Neural progenitor cell (in vitro differentiated cells): ENCODE measurements around the gene KRTAP9-8. TPM values are rescaled to one million over a fixed set of nuclear protein-coding genes. Genes with fewer than 3 reads are reported as not detected.
"Not testable (repeated sequence)": the region's sequence is repeated elsewhere in the genome, so short reads cannot be mapped to it uniquely, and the experiment has no call there.

Source experiments
- DNase-seq: peaks from one replicate; pipeline ENCODE4 v3.0.0-alpha.2; 2016; ENCODE audit warnings: low spot score
- H2AFZ ChIP-seq: fragments of 200-600 bp; sonication (generic); replicated peaks from 2 replicates; pipeline ENCODE4 v1.6.1; 2016; ENCODE audit warnings: antibody characterized with exemption
- H3F3A ChIP-seq: fragments of 200-600 bp; sonication (generic); 2 replicates; pipeline ENCODE4 v1.6.1; 2016; ENCODE audit warnings: antibody characterized with exemption, low read depth
- H3K27ac ChIP-seq: fragments of 200-600 bp; sonication (generic); 2 replicates; pipeline ENCODE4 v1.5.1; 2016; ENCODE audit warnings: mild to moderate bottlenecking
- H3K27me3 ChIP-seq: fragments of 200-600 bp; sonication (generic); 2 replicates; pipeline ENCODE4 v1.6.1; 2016; ENCODE audit warnings: mild to moderate bottlenecking, moderate library complexity
- H3K36me3 ChIP-seq: fragments of 200-600 bp; sonication (generic); 2 replicates; pipeline ENCODE4 v1.5.1; 2016
- H3K4me1 ChIP-seq: fragments of 200-600 bp; sonication (generic); 2 replicates; pipeline ENCODE4 v1.6.1; 2016; ENCODE audit warnings: mixed run types
- H3K4me2 ChIP-seq: fragments of 200-600 bp; sonication (generic); 2 replicates; pipeline ENCODE4 v1.6.1; 2016
- H3K4me3 ChIP-seq: fragments of 200-600 bp; sonication (generic); 2 replicates; pipeline ENCODE4 v1.5.1; 2016
- H3K79me2 ChIP-seq: fragments of 200-600 bp; sonication (generic); 2 replicates; pipeline ENCODE4 v1.6.1; 2016; ENCODE audit warnings: low read depth
- H3K9ac ChIP-seq: fragments of 200-600 bp; sonication (generic); 2 replicates; pipeline ENCODE4 v1.6.1; 2016
- H3K9me3 ChIP-seq: fragments of 200-600 bp; sonication (generic); 2 replicates; pipeline ENCODE4 v1.5.1; 2016; ENCODE audit warnings: low read depth
- H4K20me1 ChIP-seq: fragments of 200-600 bp; sonication (generic); 2 replicates; pipeline ENCODE4 v1.6.1; 2016; ENCODE audit warnings: low read depth
- H3K27ac Mint-ChIP-seq: 3 replicates; pipeline ENCODE4 v1.8.0; 2021; ENCODE audit warnings: mixed read lengths
- H3K27me3 Mint-ChIP-seq: 2 replicates; pipeline ENCODE4 v1.8.0; 2022; ENCODE audit warnings: low read depth, mild to moderate bottlenecking, inconsistent platforms, moderate library complexity, mixed read lengths; ENCODE audit not compliant: insufficient read depth
- H3K36me3 Mint-ChIP-seq: 3 replicates; pipeline ENCODE4 v1.8.0; 2021; ENCODE audit warnings: mixed read lengths
- H3K4me1 Mint-ChIP-seq: 3 replicates; pipeline ENCODE4 v1.8.0; 2021; ENCODE audit warnings: mixed read lengths
- H3K4me3 Mint-ChIP-seq: 3 replicates; pipeline ENCODE4 v1.8.0; 2021; ENCODE audit warnings: mild to moderate bottlenecking, moderate library complexity, mixed read lengths
- H3K9me3 Mint-ChIP-seq: 3 replicates; pipeline ENCODE4 v1.8.0; 2020; ENCODE audit warnings: mixed read lengths
- EZH2 ChIP-seq: fragments of 200-600 bp; sonication (generic); IDR thresholded peaks from 2 replicates; pipeline ENCODE4 v1.6.1; 2017; ENCODE audit warnings: antibody characterized with exemption, mild to moderate bottlenecking, moderate library complexity
- EZH2phosphoT487 ChIP-seq: fragments of 200-600 bp; sonication (generic); IDR thresholded peaks from 2 replicates; pipeline ENCODE4 v1.6.1; 2017; ENCODE audit warnings: antibody characterized with exemption
- total RNA-seq: library from RNA; depleted of rRNA; stranded (reverse); fragments of >200 nt; gene quantifications from 2 replicates; pipeline ENCODE4 v1.2.3, GENCODE V29; 2015; ENCODE audit warnings: low replicate concordance
- TF ChIP-seq, protein P1 (sequence below): fragments of 200-600 bp; sonication (generic); IDR thresholded peaks from 2 replicates; pipeline ENCODE4 v1.5.1; 2017; ENCODE audit warnings: antibody characterized with exemption, mild to moderate bottlenecking

The KRTAP9-8 gene
- total RNA-seq, 1 donor from 2014 or later, result not detected

DNA sequence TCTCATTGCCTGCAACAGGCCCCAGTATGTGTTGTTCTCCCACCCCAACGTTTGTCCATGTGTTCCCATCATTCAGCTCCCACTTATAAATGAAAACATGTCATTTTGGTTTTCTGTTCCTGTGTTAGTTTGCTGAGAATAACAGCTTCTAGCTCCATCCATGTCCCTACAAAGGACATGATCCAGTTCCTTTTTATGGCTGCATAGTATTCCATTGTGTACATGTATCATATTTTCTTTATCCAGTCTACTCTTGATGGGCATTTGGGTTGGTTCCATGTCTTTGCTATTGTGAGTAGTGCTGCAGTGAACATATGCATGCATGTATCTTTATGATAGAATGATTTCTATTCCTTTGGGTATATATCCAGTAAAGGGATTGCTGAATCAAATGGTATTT, 22.1 kb upstream of the KRTAP9-8 start:
- Histone ChIP-seq H3K27me3 (no peaks in the 10 kb centered on the region), H4K20me1 (no peaks in the 10 kb centered on the region), H3K9ac (no peak overlapping the region), H3K4me1 (no peaks in the 10 kb centered on the region), H3K79me2 (no peaks in the 10 kb centered on the region), H3K36me3 (no peaks in the 10 kb centered on the region), H3K9me3 (no peaks in the 10 kb centered on the region), H3K4me3 (no peak overlapping the region), H3F3A (no peaks in the 10 kb centered on the region), H2AFZ (no peak overlapping the region), H3K27ac (no peak overlapping the region), H3K4me2 (no peak overlapping the region)
- Mint-ChIP-seq H3K27ac (no peak overlapping the region), H3K9me3 (peaks cover 2% of the 10 kb centered on the region), H3K27me3 (no peaks in the 10 kb centered on the region), H3K36me3 (no peaks in the 10 kb centered on the region), H3K4me1 (no peaks in the 10 kb centered on the region), H3K4me3 (no peak overlapping the region)
- TF ChIP-seq EZH2phosphoT487, result no peak
- TF ChIP-seq, protein P1, sequence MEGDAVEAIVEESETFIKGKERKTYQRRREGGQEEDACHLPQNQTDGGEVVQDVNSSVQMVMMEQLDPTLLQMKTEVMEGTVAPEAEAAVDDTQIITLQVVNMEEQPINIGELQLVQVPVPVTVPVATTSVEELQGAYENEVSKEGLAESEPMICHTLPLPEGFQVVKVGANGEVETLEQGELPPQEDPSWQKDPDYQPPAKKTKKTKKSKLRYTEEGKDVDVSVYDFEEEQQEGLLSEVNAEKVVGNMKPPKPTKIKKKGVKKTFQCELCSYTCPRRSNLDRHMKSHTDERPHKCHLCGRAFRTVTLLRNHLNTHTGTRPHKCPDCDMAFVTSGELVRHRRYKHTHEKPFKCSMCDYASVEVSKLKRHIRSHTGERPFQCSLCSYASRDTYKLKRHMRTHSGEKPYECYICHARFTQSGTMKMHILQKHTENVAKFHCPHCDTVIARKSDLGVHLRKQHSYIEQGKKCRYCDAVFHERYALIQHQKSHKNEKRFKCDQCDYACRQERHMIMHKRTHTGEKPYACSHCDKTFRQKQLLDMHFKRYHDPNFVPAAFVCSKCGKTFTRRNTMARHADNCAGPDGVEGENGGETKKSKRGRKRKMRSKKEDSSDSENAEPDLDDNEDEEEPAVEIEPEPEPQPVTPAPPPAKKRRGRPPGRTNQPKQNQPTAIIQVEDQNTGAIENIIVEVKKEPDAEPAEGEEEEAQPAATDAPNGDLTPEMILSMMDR, result no peak
- TF ChIP-seq EZH2, result no peak
- DNase-seq, result no peak

DNA sequence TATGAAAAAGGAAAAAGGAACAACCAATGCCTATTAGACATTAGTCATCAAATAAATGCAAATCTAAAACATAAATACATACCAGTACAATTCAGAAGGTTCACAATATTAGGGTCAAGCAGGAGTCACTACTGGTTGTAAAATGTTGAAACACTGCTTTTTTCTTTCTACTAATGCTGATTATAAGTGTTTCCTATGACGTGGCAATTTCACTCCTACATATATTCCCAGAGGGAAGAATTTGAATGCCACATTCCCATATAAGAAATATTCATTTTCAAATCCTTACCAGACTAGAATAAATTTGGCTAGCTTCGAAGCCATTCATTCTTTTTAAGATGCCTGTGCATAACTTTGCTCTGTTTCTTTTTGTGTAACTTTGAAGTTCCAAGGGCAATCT, 14.0 kb upstream of the KRTAP9-8 start:
- TF ChIP-seq, protein P1, result no peak
- TF ChIP-seq EZH2phosphoT487, result no peak
- no peak for TF ChIP-seq EZH2
- no peaks in the 10 kb centered on the region for H3K9me3 ChIP-seq
- no peak overlapping the region for H3K9ac ChIP-seq
- H2AFZ ChIP-seq, result no peak overlapping the region
- H3K27ac ChIP-seq, result no peak overlapping the region
- no peaks in the 10 kb centered on the region for H3K36me3 ChIP-seq
- peaks cover 6% of the 10 kb centered on the region for H3K4me1 Mint-ChIP-seq
- H3K4me3 Mint-ChIP-seq, result no peak overlapping the region
- H3K27me3 Mint-ChIP-seq, result no peaks in the 10 kb centered on the region
- H3K27ac Mint-ChIP-seq, result no peak overlapping the region
- DNase-seq, result no peak
- no peaks in the 10 kb centered on the region for H3K36me3 Mint-ChIP-seq
- H3K27me3 ChIP-seq, result no peaks in the 10 kb centered on the region
- no peaks in the 10 kb centered on the region for H3F3A ChIP-seq
- no peaks in the 10 kb centered on the region for H3K4me1 ChIP-seq
- no peak overlapping the region for H3K4me2 ChIP-seq
- H3K9me3 Mint-ChIP-seq, result peaks cover 2% of the 10 kb centered on the region
- no peaks in the 10 kb centered on the region for H4K20me1 ChIP-seq
- no peak overlapping the region for H3K4me3 ChIP-seq
- no peaks in the 10 kb centered on the region for H3K79me2 ChIP-seq

DNA sequence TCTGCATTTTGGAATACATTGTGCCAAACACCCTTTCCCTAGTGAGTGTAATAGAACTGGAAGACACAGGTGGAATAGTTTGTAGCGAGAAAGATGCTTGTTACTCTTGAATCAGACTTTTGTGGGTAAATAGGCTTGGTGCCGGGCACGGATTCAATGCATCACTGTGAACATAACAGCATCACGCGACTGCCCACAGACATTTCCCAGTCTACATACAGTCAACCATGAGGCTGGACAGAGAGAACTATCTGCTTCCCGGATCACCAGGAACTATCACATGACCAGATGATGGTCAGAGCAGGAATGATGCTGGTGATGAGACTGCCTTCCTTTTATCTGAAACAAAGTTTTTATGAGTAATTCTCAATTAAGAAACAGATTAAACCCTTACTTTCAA, 11.7 kb upstream of the KRTAP9-8 start:
- H3K4me2 ChIP-seq, result no peak overlapping the region
- H3K9ac ChIP-seq, result no peak overlapping the region
- Mint-ChIP-seq H3K4me3 (no peak overlapping the region), H3K9me3 (no peaks in the 10 kb centered on the region), H3K27ac (no peak overlapping the region), H3K27me3 (no peaks in the 10 kb centered on the region), H3K4me1 (peaks cover 6% of the 10 kb centered on the region), H3K36me3 (no peaks in the 10 kb centered on the region)
- H3F3A ChIP-seq, result no peaks in the 10 kb centered on the region
- H3K9me3 ChIP-seq, result no peaks in the 10 kb centered on the region
- H3K36me3 ChIP-seq, result no peaks in the 10 kb centered on the region
- H2AFZ ChIP-seq, result no peak overlapping the region
- no peak overlapping the region for H3K4me3 ChIP-seq
- no peaks in the 10 kb centered on the region for H3K27me3 ChIP-seq
- no peaks in the 10 kb centered on the region for H3K79me2 ChIP-seq
- H4K20me1 ChIP-seq, result no peaks in the 10 kb centered on the region
- no peak for TF ChIP-seq EZH2phosphoT487
- no peak overlapping the region for H3K27ac ChIP-seq
- no peaks in the 10 kb centered on the region for H3K4me1 ChIP-seq
- no peak for DNase-seq

DNA sequence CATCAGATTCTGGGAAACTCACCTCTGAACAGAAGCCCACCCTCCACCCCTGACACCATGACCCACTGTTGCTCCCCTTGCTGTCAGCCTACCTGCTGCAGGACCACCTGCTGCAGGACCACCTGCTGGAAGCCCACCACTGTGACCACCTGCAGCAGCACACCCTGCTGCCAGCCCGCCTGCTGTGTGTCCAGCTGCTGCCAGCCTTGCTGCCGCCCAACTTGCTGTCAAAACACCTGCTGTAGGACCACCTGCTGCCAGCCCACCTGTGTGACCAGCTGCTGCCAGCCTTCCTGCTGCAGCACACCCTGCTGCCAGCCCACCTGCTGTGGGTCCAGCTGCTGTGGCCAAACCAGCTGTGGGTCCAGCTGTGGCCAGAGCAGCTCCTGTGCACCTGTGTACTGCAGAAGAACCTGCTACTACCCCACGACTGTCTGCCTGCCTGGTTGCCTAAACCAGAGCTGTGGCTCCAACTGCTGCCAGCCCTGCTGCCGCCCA, 11.2 kb upstream of the KRTAP9-8 start, which contains the start of gene KRTAP9-2:
Gene KRTAP9-2, plus strand, starts transcription at position 51 of the 498 bp plus-strand sequence. Its CDS starts 7 bp downstream, at position 58.
- H3K79me2 ChIP-seq, H3K27ac Mint-ChIP-seq, H3K27me3 Mint-ChIP-seq, H3K27ac ChIP-seq, H2AFZ ChIP-seq, H3K9me3 Mint-ChIP-seq, H3K4me3 Mint-ChIP-seq, DNase-seq, H3K36me3 ChIP-seq, H3K36me3 Mint-ChIP-seq, H3K9me3 ChIP-seq, H3K4me1 ChIP-seq, H3K4me3 ChIP-seq, H3K4me1 Mint-ChIP-seq, H3K27me3 ChIP-seq, H3K4me2 ChIP-seq, H4K20me1 ChIP-seq, H3K9ac ChIP-seq, H3F3A ChIP-seq: not testable (repeated sequence)
